ENCODE results near the gene FKBP14.
"Not testable (repeated sequence)": the region's sequence is repeated elsewhere in the genome, so short reads cannot be mapped to it uniquely, and the experiment has no call there.

FKBP14 gene

GRCh38 chr7:29989257-29989995, 37.1 kb downstream of the FKBP14 start, which contains the start of gene SCRN1:
TSS of gene SCRN1 (minus strand) at chr7:29989801. CDS start at chr7:29969067, 20,734 bp downstream.
- no peak for DNase-seq (ENCODE audit: low read depth)

DNA sequence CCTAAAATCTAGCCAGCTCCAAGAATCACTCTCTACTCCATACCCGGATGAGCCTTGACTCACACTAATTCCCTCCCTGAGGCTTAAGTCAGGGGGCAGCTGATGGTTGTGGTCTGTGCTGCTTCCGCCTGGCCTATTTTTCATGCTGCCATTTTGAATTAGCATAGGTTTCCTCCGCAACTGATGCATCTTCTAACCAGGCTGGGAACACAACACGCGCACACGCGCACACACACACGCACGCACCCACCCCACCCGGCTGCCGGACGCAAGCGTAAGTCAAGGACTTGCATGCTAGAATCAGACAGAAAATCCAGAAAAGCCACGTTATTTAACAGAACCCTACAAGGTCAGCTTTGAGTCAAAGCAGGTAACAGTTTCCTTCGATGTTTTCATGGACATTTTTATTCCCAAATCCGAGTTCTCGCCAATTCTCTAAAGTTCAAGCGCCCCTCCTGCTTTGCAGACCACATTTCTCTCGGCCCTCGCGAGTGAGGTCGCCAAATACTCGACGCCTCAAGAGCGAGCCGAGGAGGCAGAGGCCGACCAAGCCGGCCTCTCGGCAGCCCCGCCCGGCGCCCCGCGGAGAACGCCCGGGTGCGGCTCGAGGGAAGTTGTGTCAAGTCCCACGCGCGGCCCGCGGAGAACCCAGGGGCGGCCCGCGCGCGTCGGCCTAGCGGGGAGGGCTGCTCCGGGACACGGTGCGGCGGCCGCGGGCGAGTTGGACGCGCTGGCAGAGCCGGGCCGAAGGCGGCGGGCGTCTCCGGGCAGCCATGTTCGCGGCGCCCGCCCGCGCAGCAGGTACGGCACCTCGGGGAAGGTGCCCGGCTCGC, 37.9 kb downstream of the FKBP14 start:
- DNase-seq (ENCODE audit: low read depth), result peak; percentile 64

DNA sequence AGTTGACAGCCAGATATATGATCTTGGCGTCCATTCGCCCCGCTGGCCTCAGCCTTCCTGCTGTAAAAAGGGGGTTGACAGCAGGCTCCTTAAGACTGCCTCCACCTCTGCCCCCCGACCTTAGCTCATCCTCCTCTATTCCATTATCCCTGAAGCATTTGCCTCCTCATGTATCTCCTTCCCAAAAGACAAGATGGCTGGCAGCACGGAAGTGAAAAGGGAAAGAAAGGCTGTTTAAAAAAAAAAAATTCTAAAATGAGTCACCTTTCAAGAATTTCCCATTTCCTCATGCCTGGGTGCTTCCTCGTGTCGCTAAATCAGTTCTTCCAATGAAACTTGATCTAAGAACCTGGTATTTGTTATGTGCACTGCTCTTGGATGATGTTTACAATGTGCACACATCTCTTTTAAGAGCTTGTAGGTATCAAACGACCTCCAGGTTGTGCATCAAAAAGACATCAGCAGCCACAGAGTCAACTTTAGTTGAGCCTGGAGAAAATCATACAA, 38.6 kb downstream of the FKBP14 start:
- peak; percentile 51 for DNase-seq (ENCODE audit: low read depth)

- DNase-seq (ENCODE audit: low read depth), result no peak
Observed at GRCh38 chr7:29987083-29987482, 39.4 kb downstream of the FKBP14 start.

GRCh38 chr7:29980151-29980550, 46.4 kb downstream of the FKBP14 start:
- no peak for DNase-seq (ENCODE audit: low read depth)

DNA sequence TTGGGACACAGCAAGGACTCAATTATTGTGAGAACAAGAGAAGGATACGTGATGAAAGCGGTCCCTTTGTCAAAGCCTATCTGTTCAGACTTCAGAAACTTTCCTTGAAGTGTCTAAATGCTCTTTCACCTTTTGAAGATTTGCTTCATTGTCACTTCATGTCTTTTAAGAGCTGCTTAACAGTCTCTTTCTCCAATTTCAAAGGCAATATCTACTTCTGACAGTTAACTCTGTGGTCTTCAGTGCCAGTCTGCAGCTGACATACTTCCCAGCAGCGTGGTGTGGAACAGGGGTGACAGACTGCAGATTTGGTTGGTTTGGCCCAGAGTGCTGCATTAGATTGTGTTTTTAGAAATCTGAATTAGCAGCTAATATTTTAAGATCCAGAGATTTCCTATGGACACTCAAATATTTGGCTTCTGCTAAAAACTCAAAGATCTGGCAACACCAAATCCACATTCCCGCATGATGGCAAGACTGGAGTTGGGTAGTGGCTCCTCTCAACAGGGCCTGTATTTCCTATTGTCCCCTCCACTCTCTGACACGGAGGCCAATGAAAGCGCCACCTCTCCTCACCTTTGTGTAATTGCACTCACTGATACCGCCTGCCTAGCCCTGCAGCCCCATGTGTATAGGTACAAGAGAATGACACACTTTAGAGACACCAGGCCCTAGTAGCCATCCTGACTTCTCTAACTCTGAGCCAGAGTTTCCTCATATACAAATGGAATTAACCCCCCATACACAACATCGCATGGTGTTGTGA, 48.4 kb downstream of the FKBP14 start:
- DNase-seq (ENCODE audit: low read depth), result no peak

DNA sequence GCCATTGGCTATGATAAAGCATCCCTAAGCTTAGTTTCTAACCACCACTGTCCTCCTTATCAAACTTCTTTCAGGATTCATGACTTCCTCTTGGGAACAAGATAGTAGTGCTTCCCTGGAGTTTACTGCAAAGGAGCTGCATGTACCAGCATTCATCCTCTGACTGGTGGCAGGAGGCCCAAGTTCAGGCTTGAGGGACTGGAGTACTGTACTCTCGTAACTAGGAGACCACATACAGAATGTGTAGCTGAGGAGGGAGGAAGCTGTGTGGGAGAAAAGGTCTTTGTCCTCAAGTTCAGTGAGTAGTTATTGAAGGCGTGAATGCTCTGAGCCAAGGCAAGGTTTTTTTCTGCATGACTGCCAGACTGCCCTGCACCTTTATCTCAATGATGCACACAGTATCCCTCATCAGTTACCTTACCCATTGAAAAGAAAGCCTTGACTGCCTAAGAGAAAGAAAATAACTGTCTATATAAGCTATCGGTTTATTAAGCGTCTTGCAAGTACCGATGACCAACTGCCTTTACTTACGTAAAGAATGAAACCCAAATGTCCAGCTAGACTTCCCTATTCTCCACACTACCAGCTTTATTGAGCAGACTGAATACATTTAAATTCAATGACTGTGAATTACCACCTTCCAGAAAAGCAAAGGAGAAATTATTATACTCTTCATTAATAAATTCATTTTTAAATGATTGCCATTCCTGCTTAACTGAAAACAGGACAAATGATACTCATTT, 49.7 kb downstream of the FKBP14 start:
- no peak for DNase-seq (ENCODE audit: low read depth)

DNA sequence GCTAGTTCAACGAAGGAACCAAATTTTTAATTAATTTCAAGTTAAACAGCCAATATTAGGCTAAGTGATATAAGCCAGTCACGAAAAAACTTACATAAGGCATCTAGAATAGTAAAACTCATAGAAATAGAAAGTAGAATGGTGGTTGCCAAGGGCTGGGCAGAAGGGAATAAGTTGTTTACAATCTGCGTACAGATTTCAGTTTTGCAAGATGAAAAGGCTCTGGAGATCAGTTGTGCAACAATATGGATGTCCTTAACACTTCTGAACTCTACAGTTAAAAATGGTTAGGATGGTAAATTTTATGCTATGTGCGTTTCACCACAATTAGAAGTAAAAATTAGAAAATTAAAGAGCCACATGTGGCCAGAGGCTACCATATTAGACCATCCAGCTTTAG, 50.2 kb downstream of the FKBP14 start:
- DNase-seq (ENCODE audit: low read depth), result no peak

GRCh38 chr7:29975561-29975960, 50.9 kb downstream of the FKBP14 start:
- DNase-seq (ENCODE audit: low read depth), result no peak

GRCh38 chr7:29974286-29974685, 52.2 kb downstream of the FKBP14 start:
- no peak for DNase-seq (ENCODE audit: low read depth)

- DNase-seq (ENCODE audit: low read depth), result no peak
Observed at GRCh38 chr7:29972315-29972669, 54.2 kb downstream of the FKBP14 start.

DNA sequence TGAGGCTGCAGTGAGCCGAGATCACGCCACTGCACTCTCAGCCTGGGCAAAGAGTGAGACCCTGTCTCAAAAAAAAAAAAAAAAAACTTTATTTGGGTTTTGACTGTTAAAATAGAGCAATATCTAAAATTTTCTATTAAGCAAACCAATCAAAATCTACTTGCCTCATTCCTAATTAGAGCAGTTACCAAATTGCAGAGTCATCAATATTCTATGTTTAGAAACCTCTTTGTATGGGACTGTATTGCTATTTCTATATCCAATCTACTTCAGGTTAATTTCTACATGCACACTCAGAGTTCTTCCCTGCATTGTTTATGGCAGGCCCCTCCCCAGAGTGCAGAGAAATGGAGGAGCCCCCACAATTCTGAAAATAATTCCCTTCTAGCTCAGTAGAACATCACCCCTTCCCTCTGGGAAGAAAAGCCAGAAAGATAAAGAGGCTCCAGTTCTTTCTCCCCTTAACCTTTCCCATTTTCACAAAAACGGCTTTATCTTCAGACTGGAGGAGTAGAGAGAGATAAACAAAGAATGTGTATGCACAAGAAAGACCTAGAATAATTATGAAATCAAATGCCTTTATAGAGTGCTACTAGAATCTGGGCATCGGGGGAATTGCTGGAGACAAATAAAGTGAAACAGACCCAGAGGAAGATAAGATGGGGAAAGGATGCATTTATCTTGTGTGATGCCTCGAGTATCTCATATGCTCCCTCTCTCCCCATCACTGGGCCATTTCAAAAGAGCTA, 54.8 kb downstream of the FKBP14 start:
- no peak for DNase-seq (ENCODE audit: low read depth)

DNA sequence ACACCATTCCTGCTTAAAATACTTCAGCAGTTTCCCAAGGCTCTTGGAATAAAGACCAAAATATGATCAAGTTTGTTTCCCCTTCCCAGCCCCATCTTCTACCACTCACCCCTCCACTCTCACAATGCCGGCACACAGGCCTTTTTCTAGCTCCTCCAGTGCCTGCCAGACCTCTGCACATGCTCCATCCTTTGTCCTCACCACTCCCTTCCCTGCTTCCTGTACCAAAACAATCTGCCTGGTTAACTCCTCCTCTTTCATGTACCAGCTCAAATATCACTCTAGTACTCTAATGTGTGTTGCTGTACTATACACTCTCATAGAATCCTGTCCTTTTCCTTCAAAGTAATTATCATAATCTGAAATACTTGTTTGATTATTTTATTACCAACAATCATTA, 56.3 kb downstream of the FKBP14 start:
- no peak for DNase-seq (ENCODE audit: low read depth)

DNA sequence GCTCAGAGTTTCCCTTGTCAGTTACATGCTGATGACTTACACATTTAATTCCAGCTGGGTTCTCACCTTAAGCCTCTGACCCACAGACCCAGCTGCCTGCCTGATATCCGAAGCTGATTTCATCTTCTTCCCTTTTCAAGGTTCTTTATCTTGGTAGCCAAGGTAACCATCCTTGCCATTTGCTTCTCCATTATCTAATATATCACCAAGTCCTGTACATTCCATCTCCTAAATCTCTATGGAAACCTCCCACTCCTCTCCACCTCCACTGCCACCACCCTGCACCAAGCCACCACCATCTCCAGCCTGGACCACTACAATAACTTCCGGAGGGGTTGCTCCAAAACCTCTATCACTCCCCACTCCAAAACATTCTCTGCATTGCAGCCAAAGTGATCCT, 56.8 kb downstream of the FKBP14 start:
- DNase-seq (ENCODE audit: low read depth), result no peak

DNA sequence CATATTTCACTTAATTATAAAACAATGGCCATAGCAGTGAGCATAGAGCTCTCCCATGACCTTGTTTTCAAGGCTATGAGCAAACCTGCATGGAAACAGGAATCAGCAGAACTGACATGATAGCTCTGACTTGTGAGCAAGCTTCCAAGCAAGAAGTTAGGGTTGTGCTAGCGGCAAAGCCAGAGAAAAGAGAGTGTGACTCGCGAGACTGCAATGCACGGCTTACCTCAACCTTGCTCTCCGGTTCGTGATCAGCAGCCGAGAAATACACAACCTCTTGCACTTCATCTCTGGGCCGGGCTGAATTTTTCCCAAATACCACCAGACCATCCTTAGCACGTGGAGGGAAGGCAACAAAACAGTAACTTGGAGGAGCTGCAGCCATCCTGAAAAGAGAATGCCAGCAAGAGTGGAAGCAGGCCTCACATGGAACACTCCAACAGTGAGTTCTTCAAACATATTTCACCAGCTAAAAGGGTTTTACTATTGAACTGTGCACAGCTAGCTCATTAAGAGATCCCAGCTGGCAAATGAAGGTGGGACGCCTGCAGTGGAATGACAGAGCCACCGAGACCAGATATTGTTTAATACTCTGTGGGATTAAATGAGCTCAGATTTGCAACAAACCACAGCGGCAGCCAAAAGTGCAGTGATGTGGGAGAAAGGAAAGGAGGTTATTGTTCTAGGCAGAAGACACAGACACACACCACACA, 57.7 kb downstream of the FKBP14 start:
- peak; percentile 74 for DNase-seq (ENCODE audit: low read depth)

DNA sequence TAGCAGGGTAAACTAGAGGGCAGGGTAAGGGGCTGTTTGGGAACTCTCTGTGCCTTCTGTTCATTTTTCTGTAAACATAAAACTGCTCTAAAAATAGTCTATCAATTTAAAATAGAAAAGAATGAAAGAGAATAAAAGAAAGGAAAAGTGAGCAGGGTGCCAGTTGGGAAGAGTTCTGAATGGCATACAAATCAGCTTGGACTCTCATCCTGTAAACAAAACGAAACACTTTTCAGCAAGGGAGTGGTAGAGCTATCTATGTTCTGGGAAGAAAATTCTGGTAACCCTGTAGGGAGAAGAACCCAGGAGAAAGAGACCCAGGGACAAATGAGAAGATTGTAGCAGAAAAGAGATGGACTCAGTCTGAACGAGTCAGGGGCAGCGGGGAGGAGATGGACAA, 61.5 kb downstream of the FKBP14 start:
- DNase-seq (ENCODE audit: low read depth), result no peak

DNA sequence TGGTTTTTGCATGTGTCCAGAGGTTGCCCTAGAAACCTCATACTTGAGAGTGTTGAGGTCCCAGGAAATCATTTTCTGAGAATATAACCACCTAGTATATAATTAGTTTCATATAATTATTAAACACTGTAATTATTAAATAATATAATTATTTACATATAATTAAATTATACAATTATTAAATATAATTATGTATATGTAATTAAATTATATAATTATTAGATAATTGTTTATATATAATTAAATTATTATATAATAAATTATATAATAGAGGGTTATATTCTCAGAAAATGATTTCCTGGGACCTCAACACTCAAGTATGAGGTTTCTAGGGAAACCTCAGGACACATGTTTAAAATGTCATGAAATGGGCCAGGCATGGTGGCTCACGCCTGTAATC, 64.5 kb downstream of the FKBP14 start:
- no peak for DNase-seq (ENCODE audit: low read depth)

GRCh38 chr7:29961611-29962010, 64.9 kb downstream of the FKBP14 start:
- not testable (repeated sequence) for DNase-seq (ENCODE audit: low read depth)
